Activated CD4-positive, alpha-beta memory T cell treated with anti-CD3 and anti-CD28 coated beads for 36 hours (primary cell): ENCODE results near the gene MED22. TPM values are rescaled to one million over a fixed set of nuclear protein-coding genes. Genes with fewer than 3 reads are reported as not detected.
"Not testable (repeated sequence)": the region's sequence is repeated elsewhere in the genome, so short reads cannot be mapped to it uniquely, and the experiment has no call there.

Experiments
- CTCF ChIA-PET: fragments of 350-600 bp; sonication (Branson Sonifier 250); formaldehyde crosslinking; loops from one replicate; lab custom pipeline; 2021; ENCODE audit warnings: antibody characterized with exemption, inconsistent platforms; lab: Charles Lee
- POLR2A ChIA-PET: fragments of 350-600 bp; sonication (Branson Sonifier 250); formaldehyde crosslinking; loops from one replicate; lab custom pipeline; 2021; ENCODE audit warnings: antibody characterized with exemption; lab: Charles Lee
- DNase-seq: peaks from one replicate; pipeline ENCODE4 v3.0.0-alpha.2; 2020
- H3K27ac Mint-ChIP-seq: one replicate; pipeline ENCODE4 v1.8.0; 2021; ENCODE audit warnings: mixed read lengths
- H3K27me3 Mint-ChIP-seq: one replicate; pipeline ENCODE4 v1.8.0; 2021; ENCODE audit warnings: mixed read lengths
- H3K36me3 Mint-ChIP-seq: one replicate; pipeline ENCODE4 v1.8.0; 2021; ENCODE audit warnings: mixed read lengths
- H3K4me1 Mint-ChIP-seq: one replicate; pipeline ENCODE4 v1.8.0; 2021; ENCODE audit warnings: low read depth, mixed read lengths
- H3K4me3 Mint-ChIP-seq: one replicate; pipeline ENCODE4 v1.8.0; 2021; ENCODE audit warnings: mild to moderate bottlenecking, mixed read lengths
- H3K9me3 Mint-ChIP-seq: one replicate; pipeline ENCODE4 v1.8.0; 2021; ENCODE audit warnings: mixed read lengths
- intact Hi-C: fragments of 100-400 bp; cut with micrococcal nuclease; formaldehyde crosslinking; loops from one replicate; pipeline ENCODE4 v1.15.1; 2023
- total RNA-seq, 2 experiments: library from RNA; stranded (reverse); gene quantifications; one replicate each; pipeline ENCODE4 v1.2.3, GENCODE V29; 2021

MED22 gene
- 10 to 100 TPM; 20.8 to 20.9 TPM for total RNA-seq

DNA sequence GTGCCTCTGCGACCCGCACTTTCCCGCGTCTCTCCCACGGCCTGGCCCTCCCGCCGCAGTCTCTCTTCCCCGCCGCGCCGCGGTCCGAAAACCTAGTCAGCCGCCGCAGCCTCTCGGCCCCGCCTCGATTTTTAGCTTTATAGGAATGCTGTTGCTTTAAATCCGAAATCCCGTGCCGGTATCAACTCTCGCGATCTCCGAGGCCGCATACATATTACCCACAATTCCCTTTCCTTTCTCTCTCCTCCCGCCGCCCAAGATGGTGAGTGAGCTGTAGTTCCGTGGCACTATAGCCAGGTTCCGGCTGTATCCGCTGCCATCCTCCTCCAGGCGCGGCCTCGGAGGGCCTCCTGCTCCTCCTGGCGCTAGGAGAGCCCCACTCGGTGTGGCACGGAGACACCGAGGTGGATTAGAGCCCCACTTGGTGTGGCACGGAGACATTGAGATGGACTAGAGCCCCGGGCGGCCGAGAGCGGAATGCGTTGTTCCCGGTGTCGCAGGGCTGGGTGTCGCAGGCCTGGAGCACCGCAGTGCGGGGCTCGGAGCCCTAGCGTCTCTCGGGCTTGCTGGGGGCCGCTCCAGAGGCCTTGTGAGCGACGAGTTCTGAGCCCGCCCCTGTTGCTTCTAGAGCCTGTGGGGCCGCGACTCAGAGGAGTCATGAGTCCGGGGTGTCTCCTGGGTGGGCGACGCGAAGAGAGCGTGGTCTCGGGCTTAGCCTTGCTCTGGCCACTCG lies at the start of gene MED22, which contains the start of gene RPL7A:
MED22 (minus strand) TSS at position 147 of the 733 bp plus-strand sequence. CDS start 1,469 bp downstream, outside the sequence.
RPL7A (plus strand) TSS at position 234 of the 733 bp plus-strand sequence; CDS start at position 260, 26 bp downstream.
- DNase-seq, result peak; percentile 96
- ChIA-PET CTCF (interaction anchor here (0.7 to 8.0 kb wide), 4 partner anchors 11 to 204 kb away, joined by 3 to 76 read pairs (median 4); no protein-coding TSS in a partner anchor), POLR2A (interaction anchor here (1.0 to 14.0 kb wide), 12 partner anchors 8 to 111 kb away, joined by 3 to 381 read pairs (median 5); partner anchors contain the start of genes CACFD1, STKLD1, SURF1 and SURF2)
- Mint-ChIP-seq H3K36me3 (peaks cover 53% of the 10 kb centered on the region), H3K27me3 (no peaks in the 10 kb centered on the region), H3K9me3 (no peaks in the 10 kb centered on the region), H3K27ac (peak within 1 kb of the TSS; percentile 98), H3K4me1 (peaks cover 38% of the 10 kb centered on the region), H3K4me3 (peak within 1 kb of the TSS; percentile 97)
- intact Hi-C loops, result loop anchor here (1.0 to 5.0 kb wide), 6 partner anchors 8 to 996 kb away; partner anchors contain the start of genes SETX, STKLD1, SURF1 and SURF2

- no peaks in the 10 kb centered on the region for H3K27me3 Mint-ChIP-seq
- no peaks in the 10 kb centered on the region for H3K36me3 Mint-ChIP-seq
- intact Hi-C loops, result no loop called here
- ChIA-PET POLR2A (no interaction called here), CTCF (interaction anchor here (0.9 to 1.3 kb wide), 2 partner anchors 20 to 211 kb away, joined by 3 read pairs; no protein-coding TSS in a partner anchor)
- no peak overlapping the region for H3K4me3 Mint-ChIP-seq
- H3K9me3 Mint-ChIP-seq, result no peaks in the 10 kb centered on the region
- H3K4me1 Mint-ChIP-seq, result no peaks in the 10 kb centered on the region
- no peak for DNase-seq
- H3K27ac Mint-ChIP-seq, result no peak overlapping the region
These were observed 49.4 kb upstream of the MED22 start for GRCh38 chr9:133397370-133397769.

DNA sequence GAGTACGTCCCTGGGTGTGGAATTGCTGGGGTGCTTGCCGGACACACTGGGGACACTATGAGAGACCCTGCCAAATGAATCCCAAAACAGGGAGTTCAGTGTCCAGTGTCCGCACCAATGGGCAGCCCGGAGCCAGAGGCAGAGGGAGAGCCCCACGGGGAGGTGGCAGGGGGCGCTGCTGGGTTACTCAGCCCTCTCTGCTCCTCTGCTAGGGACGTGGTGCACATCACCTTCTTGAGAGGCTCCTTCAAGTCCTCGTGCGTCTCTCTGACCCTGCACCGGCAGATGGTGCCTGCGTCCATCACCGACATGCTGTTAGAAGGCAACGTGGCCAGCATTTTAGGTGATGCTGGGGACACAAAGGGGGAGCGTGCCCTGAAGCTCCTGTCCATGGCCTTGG lies 49.0 kb upstream of the MED22 start:
- no peaks in the 10 kb centered on the region for H3K9me3 Mint-ChIP-seq
- H3K27ac Mint-ChIP-seq, result no peak overlapping the region
- ChIA-PET CTCF (interaction anchor here (0.9 to 1.3 kb wide), 2 partner anchors 20 to 211 kb away, joined by 3 read pairs; no protein-coding TSS in a partner anchor), POLR2A (no interaction called here)
- H3K36me3 Mint-ChIP-seq, result no peaks in the 10 kb centered on the region
- no peaks in the 10 kb centered on the region for H3K4me1 Mint-ChIP-seq
- no peaks in the 10 kb centered on the region for H3K27me3 Mint-ChIP-seq
- no peak for DNase-seq
- no peak overlapping the region for H3K4me3 Mint-ChIP-seq
- intact Hi-C loops, result no loop called here

GRCh38 chr9:133394687-133395271 lies 46.8 kb upstream of the MED22 start:
- POLR2A ChIA-PET, result no interaction called here
- Mint-ChIP-seq H3K4me3 (no peak overlapping the region), H3K36me3 (no peaks in the 10 kb centered on the region), H3K4me1 (no peaks in the 10 kb centered on the region), H3K9me3 (no peaks in the 10 kb centered on the region), H3K27ac (no peak overlapping the region), H3K27me3 (peaks cover 8% of the 10 kb centered on the region)
- DNase-seq, result no peak
- intact Hi-C loops, result no loop called here
- CTCF ChIA-PET, result interaction anchor here (0.5 kb wide), 1 partner anchor 52 kb away, joined by 3 read pairs; no protein-coding TSS in a partner anchor

GRCh38 chr9:133393399-133393798 lies 45.5 kb upstream of the MED22 start:
- Mint-ChIP-seq H3K9me3 (no peaks in the 10 kb centered on the region), H3K27me3 (peaks cover 10% of the 10 kb centered on the region), H3K4me3 (no peak overlapping the region), H3K36me3 (no peaks in the 10 kb centered on the region), H3K4me1 (no peaks in the 10 kb centered on the region), H3K27ac (no peak overlapping the region)
- intact Hi-C loops, result no loop called here
- DNase-seq, result no peak
- CTCF ChIA-PET, result no interaction called here
- POLR2A ChIA-PET, result no interaction called here

DNA sequence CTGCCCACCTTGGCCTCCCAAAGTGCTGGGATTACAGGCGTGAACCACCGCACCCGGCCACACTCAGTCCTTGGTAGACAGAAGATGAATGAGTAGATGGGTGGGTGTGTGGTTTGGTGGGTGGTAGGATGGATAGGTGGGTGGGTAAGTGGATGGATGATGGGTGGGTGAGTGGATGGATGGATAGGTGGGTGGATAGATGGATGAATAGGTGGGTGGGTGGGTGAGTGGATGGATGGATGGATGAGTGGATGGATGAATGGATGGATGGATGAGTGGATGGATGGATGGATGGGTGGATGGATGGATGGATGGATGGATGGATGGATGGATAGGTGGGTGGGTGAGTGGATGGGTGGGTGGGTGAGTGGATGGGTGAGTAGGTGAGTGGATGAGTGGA lies 44.4 kb upstream of the MED22 start:
- H3K36me3 Mint-ChIP-seq, POLR2A ChIA-PET, H3K4me3 Mint-ChIP-seq, intact Hi-C loops, DNase-seq, H3K27ac Mint-ChIP-seq, H3K4me1 Mint-ChIP-seq, H3K9me3 Mint-ChIP-seq, CTCF ChIA-PET: not testable (repeated sequence)
- H3K27me3 Mint-ChIP-seq, result peaks cover 10% of the 10 kb centered on the region

GRCh38 chr9:133391449-133391848 lies 43.5 kb upstream of the MED22 start:
- CTCF ChIA-PET, POLR2A ChIA-PET, H3K4me3 Mint-ChIP-seq, H3K27ac Mint-ChIP-seq, H3K36me3 Mint-ChIP-seq, intact Hi-C loops, H3K4me1 Mint-ChIP-seq, H3K9me3 Mint-ChIP-seq, DNase-seq: not testable (repeated sequence)
- peaks cover 10% of the 10 kb centered on the region for H3K27me3 Mint-ChIP-seq

DNA sequence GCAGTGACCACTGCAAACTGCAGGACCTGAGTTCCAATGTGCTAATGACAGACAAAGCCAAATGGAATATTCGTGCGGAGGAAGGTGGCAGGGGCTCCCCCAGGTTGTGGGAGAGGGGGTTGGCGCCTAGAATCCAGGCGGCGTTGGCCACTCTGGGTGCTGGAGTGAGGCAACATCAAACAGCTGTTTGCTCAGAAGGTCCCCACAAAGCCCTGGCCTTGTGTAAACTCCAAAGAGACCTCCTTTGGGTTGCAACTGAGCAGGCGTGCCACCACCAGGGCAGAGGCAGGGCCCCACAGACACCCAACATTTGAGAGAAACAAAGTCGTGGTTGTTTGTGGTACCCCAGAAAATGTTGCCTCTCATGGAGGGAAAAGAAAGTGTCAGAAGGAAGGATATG lies 42.8 kb upstream of the MED22 start:
- no peak overlapping the region for H3K4me3 Mint-ChIP-seq
- H3K4me1 Mint-ChIP-seq, result no peaks in the 10 kb centered on the region
- no peak for DNase-seq
- no peaks in the 10 kb centered on the region for H3K36me3 Mint-ChIP-seq
- no peaks in the 10 kb centered on the region for H3K9me3 Mint-ChIP-seq
- intact Hi-C loops, result no loop called here
- H3K27ac Mint-ChIP-seq, result no peak overlapping the region
- H3K27me3 Mint-ChIP-seq, result peaks cover 10% of the 10 kb centered on the region
- ChIA-PET POLR2A (no interaction called here), CTCF (no interaction called here)

GRCh38 chr9:133389562-133389961 lies 41.6 kb upstream of the MED22 start:
- Mint-ChIP-seq H3K4me3 (no peak overlapping the region), H3K27me3 (peaks cover 10% of the 10 kb centered on the region), H3K36me3 (no peaks in the 10 kb centered on the region), H3K4me1 (no peaks in the 10 kb centered on the region), H3K9me3 (no peaks in the 10 kb centered on the region), H3K27ac (no peak overlapping the region)
- intact Hi-C loops, result no loop called here
- ChIA-PET POLR2A (interaction anchor here (0.6 kb wide), 1 partner anchor 427 kb away, joined by 3 read pairs; no protein-coding TSS in a partner anchor), CTCF (interaction anchor here (1.1 kb wide), 1 partner anchor 13 kb away, joined by 3 read pairs; the partner anchor contains the start of gene STKLD1)
- DNase-seq, result no peak

DNA sequence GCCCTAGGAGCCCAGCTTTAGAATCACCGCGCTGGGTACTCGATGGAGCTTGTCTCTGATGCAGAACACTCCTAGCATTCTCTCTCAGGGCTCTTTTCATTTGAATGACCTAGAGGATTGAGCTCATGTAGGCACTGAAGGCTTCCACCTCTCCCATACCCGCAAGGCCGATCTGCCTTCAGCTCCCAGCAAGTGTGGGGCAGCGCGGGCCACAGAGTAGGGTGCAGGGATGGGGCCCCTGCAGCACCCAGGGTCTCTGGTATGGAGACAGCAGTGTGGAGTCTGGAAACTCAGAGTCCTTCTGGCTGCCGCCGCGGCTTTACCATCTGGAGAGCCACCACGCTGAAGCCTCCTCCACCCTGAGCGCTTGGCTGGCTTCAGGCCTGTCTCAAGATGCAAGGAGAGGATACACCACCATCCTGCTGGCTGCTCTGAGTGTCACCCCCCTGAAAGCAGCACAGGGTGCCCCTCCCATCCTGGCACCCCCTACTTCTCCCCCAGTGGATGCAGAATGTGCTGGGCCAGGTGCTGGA lies 41.2 kb upstream of the MED22 start:
- H3K27me3 Mint-ChIP-seq, result peaks cover 10% of the 10 kb centered on the region
- intact Hi-C loops, result no loop called here
- H3K36me3 Mint-ChIP-seq, result no peaks in the 10 kb centered on the region
- no peaks in the 10 kb centered on the region for H3K4me1 Mint-ChIP-seq
- H3K4me3 Mint-ChIP-seq, result no peak overlapping the region
- CTCF ChIA-PET, result no interaction called here
- no peak for DNase-seq
- POLR2A ChIA-PET, result interaction anchor here (0.6 kb wide), 1 partner anchor 426 kb away, joined by 3 read pairs; no protein-coding TSS in a partner anchor
- no peak overlapping the region for H3K27ac Mint-ChIP-seq
- no peaks in the 10 kb centered on the region for H3K9me3 Mint-ChIP-seq

- CTCF ChIA-PET, result no interaction called here
- Mint-ChIP-seq H3K27ac (no peak overlapping the region), H3K9me3 (no peaks in the 10 kb centered on the region), H3K36me3 (no peaks in the 10 kb centered on the region), H3K4me1 (no peaks in the 10 kb centered on the region), H3K27me3 (peaks cover 10% of the 10 kb centered on the region), H3K4me3 (no peak overlapping the region)
- POLR2A ChIA-PET, result no interaction called here
- DNase-seq, result no peak
- intact Hi-C loops, result no loop called here
These were observed 39.7 kb upstream of the MED22 start for GRCh38 chr9:133387680-133388079.

DNA sequence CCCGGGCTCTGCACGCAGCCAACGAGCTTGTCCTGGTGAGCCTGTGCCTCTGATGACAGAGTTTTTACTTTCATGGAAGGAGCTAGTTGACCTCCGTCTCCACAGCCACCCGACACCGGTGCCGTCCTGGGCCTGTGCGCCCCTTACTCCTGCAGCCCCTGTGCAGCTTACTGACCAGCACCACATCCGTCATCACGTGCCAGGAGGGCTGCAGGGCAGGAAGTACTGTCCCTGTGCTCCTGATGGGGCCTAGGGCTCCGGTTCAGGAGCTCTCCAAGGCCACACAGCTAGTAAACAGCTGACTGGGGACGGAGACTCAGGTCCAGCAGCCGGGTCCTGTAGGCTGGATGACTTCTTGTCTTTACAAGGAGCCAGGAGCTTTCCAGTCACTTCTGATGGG lies 38.4 kb upstream of the MED22 start:
- Mint-ChIP-seq H3K4me1 (no peaks in the 10 kb centered on the region), H3K27me3 (peaks cover 8% of the 10 kb centered on the region), H3K36me3 (no peaks in the 10 kb centered on the region), H3K4me3 (no peak overlapping the region), H3K27ac (no peak overlapping the region), H3K9me3 (no peaks in the 10 kb centered on the region)
- POLR2A ChIA-PET, result no interaction called here
- intact Hi-C loops, result no loop called here
- CTCF ChIA-PET, result interaction anchor here (0.9 kb wide), 1 partner anchor 15 kb away, joined by 4 read pairs; no protein-coding TSS in a partner anchor
- no peak for DNase-seq
